Measurements from ENCODE around the gene AGAP3. TPM values are rescaled to one million over a fixed set of nuclear protein-coding genes. Genes with fewer than 3 reads are reported as not detected.

AGAP3 gene
- total RNA-seq, 1 experiment from 2014 or later = 126 TPM

- Histone ChIP-seq H4K20me1 (ENCODE audit: insufficient read depth) (no peaks in the 10 kb centered on the region), H3K4me2 (ENCODE audit: low read length) (no peak overlapping the region), H3K9ac (ENCODE audit: low read length) (no peak overlapping the region), H3K9me3 (ENCODE audit: control insufficient read depth in 1 of 2, insufficient read depth in 1 of 2, low read depth in 1 of 2, low read length in 2 of 2) (no peaks in the 10 kb centered on the region), H3K36me3 (ENCODE audit: control insufficient read depth in 1 of 2, insufficient read depth in 2 of 2, low read length in 2 of 2) (peaks cover 18 to 24% of the 10 kb centered on the region in 2 experiments; a peak in 3 of 4 replicates), H3K79me2 (ENCODE audit: insufficient read depth, low read length) (peaks cover 6% of the 10 kb centered on the region; the same call in 1 of the 2 replicates), H3K4me1 (ENCODE audit: control insufficient read depth in 1 of 2, insufficient read depth in 2 of 2, low read length in 2 of 2) (peaks cover 0 to 8% of the 10 kb centered on the region in 2 experiments; a peak in 1 of 4 replicates), H2AFZ (ENCODE audit: low read depth, low read length, poor library complexity, severe bottlenecking) (no peak overlapping the region), H3K27me3 (ENCODE audit: insufficient read depth, low read length) (no peaks in the 10 kb centered on the region), H3K4me3 (replicated peaks in 1 of 2; ENCODE audit: low read depth in 1 of 2, low read length in 2 of 2) (no peak overlapping the region), H3K9me2 (ENCODE audit: insufficient read depth) (no peaks in the 10 kb centered on the region), H3K27ac (ENCODE audit: low read depth, low read length) (no peak overlapping the region)
- CTCF ChIA-PET = no interaction called here
- no peak for ATAC-seq
- RAD21 ChIA-PET (ENCODE audit: low non-redundant PET in 1 of 2, low total read pairs in 2 of 2, uncharacterized antibody in 2 of 2, unreplicated experiment in 2 of 2) = no interaction called here
- no TSS peak for BruUV-seq (replicated peaks)
- TF ChIP-seq CEBPB (IDR thresholded peaks at IDR 0.05; ENCODE audit: low read depth) = no peak
- TF ChIP-seq YY1 (IDR thresholded peaks at IDR 0.05; ENCODE audit: extremely low read depth, insufficient replicate concordance, low read depth, low read length) = no peak
- no peak for TF ChIP-seq CBX3 (IDR thresholded peaks at IDR 0.05; ENCODE audit: low read depth)
- no peak for TF ChIP-seq RAD21 (IDR thresholded peaks at IDR 0.05; ENCODE audit: low read depth)
- no peak for TF ChIP-seq POLR2AphosphoS5 (IDR thresholded peaks at IDR 0.05; ENCODE audit: low read depth, low read length)
- no peak for TF ChIP-seq SRF (IDR thresholded peaks at IDR 0.05; ENCODE audit: low read depth)
- POLR2A ChIA-PET = no interaction called here
- no peak for DNase-seq (ENCODE audit: low read depth, low spot score)
- intact Hi-C loops (cut with micrococcal nuclease) = loop anchor here (10.0 kb wide), 1 partner anchor 119 kb away; the partner anchor contains the start of gene SMARCD3
Observed at GRCh38 chr7:151125470-151125845, 39.2 kb downstream of the AGAP3 start.

GRCh38 chr7:151125846-151126481 is 39.7 kb downstream of the AGAP3 start:
- BruUV-seq (replicated peaks) = no TSS peak
- Histone ChIP-seq H3K4me1 (ENCODE audit: control insufficient read depth in 1 of 2, insufficient read depth in 2 of 2, low read length in 2 of 2) (peaks cover 0 to 8% of the 10 kb centered on the region in 2 experiments; a peak in 1 of 4 replicates), H3K4me3 (replicated peaks in 1 of 2; ENCODE audit: low read depth in 1 of 2, low read length in 2 of 2) (no peak overlapping the region), H3K9me3 (ENCODE audit: control insufficient read depth in 1 of 2, insufficient read depth in 1 of 2, low read depth in 1 of 2, low read length in 2 of 2) (no peaks in the 10 kb centered on the region), H4K20me1 (ENCODE audit: insufficient read depth) (no peaks in the 10 kb centered on the region), H3K27me3 (ENCODE audit: insufficient read depth, low read length) (no peaks in the 10 kb centered on the region), H3K4me2 (ENCODE audit: low read length) (no peak overlapping the region), H3K9me2 (ENCODE audit: insufficient read depth) (no peaks in the 10 kb centered on the region), H2AFZ (ENCODE audit: low read depth, low read length, poor library complexity, severe bottlenecking) (no peak overlapping the region), H3K9ac (ENCODE audit: low read length) (no peak overlapping the region), H3K27ac (ENCODE audit: low read depth, low read length) (no peak overlapping the region), H3K36me3 (ENCODE audit: control insufficient read depth in 1 of 2, insufficient read depth in 2 of 2, low read length in 2 of 2) (peaks cover 18 to 22% of the 10 kb centered on the region in 2 experiments; a peak in 3 of 4 replicates), H3K79me2 (ENCODE audit: insufficient read depth, low read length) (peaks cover 6% of the 10 kb centered on the region; the same call in 1 of the 2 replicates)
- RAD21 ChIA-PET (ENCODE audit: low non-redundant PET in 1 of 2, low total read pairs in 2 of 2, uncharacterized antibody in 2 of 2, unreplicated experiment in 2 of 2) = no interaction called here
- ATAC-seq (no peak), DNase-seq (ENCODE audit: low read depth, low spot score) (no peak)
- POLR2A ChIA-PET = no interaction called here
- intact Hi-C loops (cut with micrococcal nuclease) = loop anchor here (10.0 kb wide), 1 partner anchor 119 kb away; the partner anchor contains the start of gene SMARCD3
- CTCF ChIA-PET = no interaction called here
- TF ChIP-seq, protein P1, sequence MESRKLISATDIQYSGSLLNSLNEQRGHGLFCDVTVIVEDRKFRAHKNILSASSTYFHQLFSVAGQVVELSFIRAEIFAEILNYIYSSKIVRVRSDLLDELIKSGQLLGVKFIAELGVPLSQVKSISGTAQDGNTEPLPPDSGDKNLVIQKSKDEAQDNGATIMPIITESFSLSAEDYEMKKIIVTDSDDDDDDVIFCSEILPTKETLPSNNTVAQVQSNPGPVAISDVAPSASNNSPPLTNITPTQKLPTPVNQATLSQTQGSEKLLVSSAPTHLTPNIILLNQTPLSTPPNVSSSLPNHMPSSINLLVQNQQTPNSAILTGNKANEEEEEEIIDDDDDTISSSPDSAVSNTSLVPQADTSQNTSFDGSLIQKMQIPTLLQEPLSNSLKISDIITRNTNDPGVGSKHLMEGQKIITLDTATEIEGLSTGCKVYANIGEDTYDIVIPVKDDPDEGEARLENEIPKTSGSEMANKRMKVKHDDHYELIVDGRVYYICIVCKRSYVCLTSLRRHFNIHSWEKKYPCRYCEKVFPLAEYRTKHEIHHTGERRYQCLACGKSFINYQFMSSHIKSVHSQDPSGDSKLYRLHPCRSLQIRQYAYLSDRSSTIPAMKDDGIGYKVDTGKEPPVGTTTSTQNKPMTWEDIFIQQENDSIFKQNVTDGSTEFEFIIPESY (IDR thresholded peaks at IDR 0.05; ENCODE audit: extremely low read depth, insufficient replicate concordance, low read length) = no peak
- TF ChIP-seq EZH2 (IDR thresholded peaks at IDR 0.05) = no peak
- no peak for TF ChIP-seq CTCF (IDR thresholded peaks at IDR 0.05 in 2 of 3, conservative IDR thresholded peaks at IDR 0.05 in 1 of 3; ENCODE audit: borderline replicate concordance in 1 of 3, insufficient read depth in 1 of 3, low read depth in 2 of 3, low read length in 2 of 3)
- TF ChIP-seq, protein P2, sequence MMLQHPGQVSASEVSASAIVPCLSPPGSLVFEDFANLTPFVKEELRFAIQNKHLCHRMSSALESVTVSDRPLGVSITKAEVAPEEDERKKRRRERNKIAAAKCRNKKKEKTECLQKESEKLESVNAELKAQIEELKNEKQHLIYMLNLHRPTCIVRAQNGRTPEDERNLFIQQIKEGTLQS (IDR thresholded peaks at IDR 0.05) = no peak
- TF ChIP-seq RAD21 (IDR thresholded peaks at IDR 0.05; ENCODE audit: low read depth) = no peak
- TF ChIP-seq ZNF274 (IDR thresholded peaks at IDR 0.05; ENCODE audit: low read depth, low read length) = no peak
- TF ChIP-seq CBX3 (IDR thresholded peaks at IDR 0.05; ENCODE audit: low read depth) = no peak
- TF ChIP-seq TCF7L2 (IDR thresholded peaks at IDR 0.05; ENCODE audit: borderline replicate concordance, extremely low read depth, insufficient read depth, insufficient read length) = no peak
- no peak for TF ChIP-seq SRF (IDR thresholded peaks at IDR 0.05; ENCODE audit: low read depth)
- TF ChIP-seq POLR2A (IDR thresholded peaks at IDR 0.05; ENCODE audit: borderline replicate concordance, extremely low read depth, insufficient read depth, insufficient read length) = no peak
- no peak for TF ChIP-seq SIN3A (IDR thresholded peaks at IDR 0.05; ENCODE audit: low read depth)
- no peak for TF ChIP-seq CEBPB (IDR thresholded peaks at IDR 0.05; ENCODE audit: low read depth)
- no peak for TF ChIP-seq JUND (IDR thresholded peaks at IDR 0.05)
